H1 (cell line): ENCODE results near the gene FMNL2.

Experiments
- CEBPB ChIP-seq: IDR thresholded peaks from 2 replicates; pipeline ENCODE4 v1.6.1; 2012; ENCODE audit warnings: low read depth, low read length
- CHD2 ChIP-seq: IDR thresholded peaks from 2 replicates; pipeline ENCODE4 v1.6.1; 2012; ENCODE audit warnings: low read length, improper control_type of control experiment
- CTCF ChIP-seq, 3 experiments: IDR thresholded peaks; 1 replicate in 2 of 3; 2 replicates in 1 of 3; pipeline versions ENCODE4 v1.5.1 to v1.6.1; 2011; ENCODE audit warnings: low read length in 3 of 3, mild to moderate bottlenecking in 3 of 3, inconsistent platforms in 2 of 3, low read depth in 1 of 3, moderate library complexity in 1 of 3; ENCODE audit not compliant: insufficient read depth in 1 of 3; ENCODE audit errors: control extremely low read depth in 1 of 3
- EP300 ChIP-seq, 2 experiments: IDR thresholded peaks; 1 replicate in 1 of 2; 2 replicates in 1 of 2; pipeline ENCODE4 v1.6.1; 2011 to 2012; ENCODE audit warnings: low read depth in 2 of 2, low read length in 2 of 2, mild to moderate bottlenecking in 2 of 2, borderline replicate concordance in 1 of 2, inconsistent platforms in 1 of 2, moderate library complexity in 1 of 2
- KDM5A ChIP-seq: fragments of 200-600 bp; IDR thresholded peaks from 2 replicates; pipeline ENCODE4 v1.7.1; 2012; ENCODE audit warnings: mild to moderate bottlenecking, low read length, inconsistent platforms, mixed read lengths
- MAX ChIP-seq: IDR thresholded peaks from 2 replicates; pipeline ENCODE4 v1.6.1; 2012; ENCODE audit warnings: inconsistent platforms
- SIN3A ChIP-seq, 2 experiments: IDR thresholded peaks in 1 of 2; conservative IDR thresholded peaks in 1 of 2; 2 replicates each; pipeline ENCODE4 v1.6.1; 2011 to 2012; ENCODE audit warnings: low read length in 2 of 2, improper control_type of control experiment in 1 of 2, low read depth in 1 of 2, mild to moderate bottlenecking in 1 of 2
- TAF1 ChIP-seq: IDR thresholded peaks from 2 replicates; pipeline ENCODE4 v1.6.1; 2011; ENCODE audit warnings: mild to moderate bottlenecking, low read depth, low read length

- TF ChIP-seq CTCF (IDR thresholded peaks at IDR 0.05; ENCODE audit: control extremely low read depth in 1 of 3, insufficient read depth in 1 of 3, low read depth in 1 of 3, low read length in 3 of 3) = no peak
- no peak for TF ChIP-seq KDM5A
- no peak for TF ChIP-seq CHD2
- TF ChIP-seq EP300 (IDR thresholded peaks at IDR 0.05; ENCODE audit: borderline replicate concordance in 1 of 2, low read depth in 2 of 2, low read length in 2 of 2) = no peak
- TF ChIP-seq CEBPB = no peak
- no peak for TF ChIP-seq MAX
- TF ChIP-seq TAF1 = no peak
- TF ChIP-seq SIN3A (conservative IDR thresholded peaks at IDR 0.05 in 1 of 2, IDR thresholded peaks at IDR 0.05 in 1 of 2; ENCODE audit: low read depth in 1 of 2, low read length in 2 of 2) = no peak
Observed at GRCh38 chr2:152433791-152434190, 98.8 kb downstream of the FMNL2 start.
